Activated naive CD4-positive, alpha-beta T cell treated with anti-CD3 and anti-CD28 coated beads, Interleukin-2, amount 50 U/mL, for 16 hours (primary cell): Measurements from ENCODE around the gene GAB1.

Source experiments
- DNase-seq: peaks from one replicate; pipeline ENCODE4 v3.0.0-alpha.2; 2020

GAB1 gene

GRCh38 chr4:143359644-143360193, 23.0 kb downstream of the GAB1 start:
- no peak for DNase-seq

- no peak for DNase-seq
These were observed 24.4 kb downstream of the GAB1 start for GRCh38 chr4:143360838-143361625.

- DNase-seq = no peak
These were observed 25.8 kb downstream of the GAB1 start for GRCh38 chr4:143362349-143363046.

GRCh38 chr4:143363332-143363731, 26.7 kb downstream of the GAB1 start:
- no peak for DNase-seq

GRCh38 chr4:143364063-143364462, 27.4 kb downstream of the GAB1 start:
- no peak for DNase-seq

GRCh38 chr4:143367863-143368262, 31.2 kb downstream of the GAB1 start:
- no peak for DNase-seq

- no peak for DNase-seq
These were observed 32.9 kb downstream of the GAB1 start for GRCh38 chr4:143369552-143369951.

- DNase-seq = no peak
These were observed 35.6 kb downstream of the GAB1 start for GRCh38 chr4:143372093-143372915.

- no peak for DNase-seq
These were observed 37.6 kb downstream of the GAB1 start for GRCh38 chr4:143374255-143374654.

- DNase-seq = no peak
These were observed 38.1 kb downstream of the GAB1 start for GRCh38 chr4:143374771-143375170.

GRCh38 chr4:143375326-143376073, 38.8 kb downstream of the GAB1 start:
- DNase-seq = no peak

- no peak for DNase-seq
These were observed 41.0 kb downstream of the GAB1 start for GRCh38 chr4:143377611-143378099.

GRCh38 chr4:143380629-143381028, 44.0 kb downstream of the GAB1 start:
- DNase-seq = no peak

GRCh38 chr4:143381189-143382118, 44.8 kb downstream of the GAB1 start:
- DNase-seq = no peak

- DNase-seq = no peak
These were observed 45.9 kb downstream of the GAB1 start for GRCh38 chr4:143382596-143382995.

GRCh38 chr4:143383005-143383574, 46.4 kb downstream of the GAB1 start:
- no peak for DNase-seq

- no peak for DNase-seq
These were observed 47.8 kb downstream of the GAB1 start for GRCh38 chr4:143384381-143384994.

GRCh38 chr4:143386812-143387211, 50.1 kb downstream of the GAB1 start:
- no peak for DNase-seq

GRCh38 chr4:143389579-143390195, 53.0 kb downstream of the GAB1 start:
- no peak for DNase-seq

- no peak for DNase-seq
These were observed 54.1 kb downstream of the GAB1 start for GRCh38 chr4:143390764-143391163.
